Stromal cell of bone marrow (primary cell): ENCODE data around the gene CBLC.

Experiments used
- DNase-seq: peaks from one replicate; pipeline ENCODE4 v3.0.0-alpha.2; 2012; ENCODE audit warnings: low read depth

Gene CBLC

GRCh38 chr19:44777715-44778347, at the start of gene CBLC:
Gene CBLC (plus strand): TSS chr19:44777890. CDS start chr19:44777932, 42 bp downstream.
- DNase-seq = no peak

- DNase-seq = no peak
Observed at GRCh38 chr19:44728178-44728577, 49.5 kb upstream of the CBLC start.

- no peak for DNase-seq
Observed at GRCh38 chr19:44729516-44730033, 48.1 kb upstream of the CBLC start.

GRCh38 chr19:44731081-44731480, 46.6 kb upstream of the CBLC start:
- no peak for DNase-seq

GRCh38 chr19:44731622-44732021, 46.1 kb upstream of the CBLC start:
- DNase-seq = no peak

GRCh38 chr19:44732235-44733014, 45.3 kb upstream of the CBLC start:
- DNase-seq = no peak

GRCh38 chr19:44734357-44734756, 43.3 kb upstream of the CBLC start:
- no peak for DNase-seq

GRCh38 chr19:44735011-44735410, 42.7 kb upstream of the CBLC start:
- DNase-seq = no peak

- peak; percentile 82 for DNase-seq
Observed at GRCh38 chr19:44737238-44738071, 40.2 kb upstream of the CBLC start.

GRCh38 chr19:44738136-44738535, 39.6 kb upstream of the CBLC start:
- DNase-seq = no peak

GRCh38 chr19:44738603-44739558, 38.8 kb upstream of the CBLC start:
- no peak for DNase-seq

- DNase-seq = no peak
Observed at GRCh38 chr19:44740351-44740824, 37.3 kb upstream of the CBLC start.

- no peak for DNase-seq
Observed at GRCh38 chr19:44741258-44741731, 36.4 kb upstream of the CBLC start.

- peak; percentile 100 for DNase-seq
Observed at GRCh38 chr19:44741841-44742329, 35.8 kb upstream of the CBLC start.

GRCh38 chr19:44742330-44743061, 35.2 kb upstream of the CBLC start:
- no peak for DNase-seq

GRCh38 chr19:44744871-44745332, 32.8 kb upstream of the CBLC start:
- no peak for DNase-seq

GRCh38 chr19:44745341-44745831, 32.3 kb upstream of the CBLC start:
- peak; percentile 78 for DNase-seq

- no peak for DNase-seq
Observed at GRCh38 chr19:44745887-44746600, 31.6 kb upstream of the CBLC start.

- DNase-seq = no peak
Observed at GRCh38 chr19:44746616-44746945, 31.1 kb upstream of the CBLC start.
